ENCODE results near the gene TNS3. TPM values are rescaled to one million over a fixed set of nuclear protein-coding genes. Genes with fewer than 3 reads are reported as not detected.
"Not testable (repeated sequence)": the region's sequence is repeated elsewhere in the genome, so short reads cannot be mapped to it uniquely, and the experiment has no call there.

The TNS3 gene
- total RNA-seq, 1 donor from 2014 or later = 6.1 TPM

DNA sequence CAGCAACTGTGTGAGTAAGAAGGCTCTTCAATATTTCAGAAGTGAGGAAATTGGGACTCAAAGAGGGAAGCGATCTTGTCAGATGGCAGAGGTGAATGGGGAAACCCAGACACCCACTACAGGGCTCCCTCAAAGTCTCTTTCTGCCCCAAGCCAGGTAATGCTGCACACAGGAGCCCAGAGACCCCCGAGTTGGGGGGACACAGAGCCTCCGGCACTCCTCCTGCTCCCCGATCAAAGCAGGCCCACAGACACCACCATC is 139.4 kb downstream of the TNS3 start:
- no peak for FAIRE-seq
- no peak for DNase-seq (ENCODE audit: low spot score in 2 of 2)

DNA sequence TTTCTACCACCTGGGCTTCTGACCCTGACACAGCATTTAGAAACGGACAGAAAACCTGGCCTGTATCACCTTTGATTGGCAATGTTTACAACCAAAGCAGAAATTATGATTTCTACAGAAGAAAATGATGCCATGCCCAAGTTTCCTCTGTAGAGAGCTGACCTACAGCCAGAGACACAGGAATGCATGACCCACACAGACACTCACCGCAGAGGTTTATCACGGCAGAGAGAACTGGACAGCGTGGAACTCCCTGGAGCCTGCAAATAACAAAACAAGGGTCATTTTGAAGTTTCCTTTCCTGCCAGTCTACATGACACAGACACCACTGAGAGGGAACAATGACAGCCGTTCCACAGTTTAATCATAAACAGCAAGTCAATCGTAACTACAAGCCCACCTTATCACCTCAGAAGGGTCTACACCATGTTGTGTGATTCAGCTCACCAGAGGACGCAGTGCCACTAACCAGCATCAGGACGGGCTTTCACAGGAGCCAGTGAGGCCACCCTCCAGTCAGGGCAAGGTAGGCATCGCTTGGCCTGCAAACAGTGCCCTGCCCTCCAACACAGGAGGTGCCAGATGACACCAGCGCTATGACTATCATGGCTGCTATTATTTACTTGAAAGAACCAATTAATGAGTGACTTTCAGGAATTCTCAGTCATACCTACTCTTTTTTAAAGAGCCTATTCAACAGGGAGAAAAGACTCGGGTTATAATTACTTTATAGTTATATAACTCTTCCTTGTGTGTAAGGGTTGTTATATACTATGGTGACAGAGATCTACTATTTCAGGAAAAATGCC is 139.9 kb downstream of the TNS3 start:
- FAIRE-seq = no peak

DNA sequence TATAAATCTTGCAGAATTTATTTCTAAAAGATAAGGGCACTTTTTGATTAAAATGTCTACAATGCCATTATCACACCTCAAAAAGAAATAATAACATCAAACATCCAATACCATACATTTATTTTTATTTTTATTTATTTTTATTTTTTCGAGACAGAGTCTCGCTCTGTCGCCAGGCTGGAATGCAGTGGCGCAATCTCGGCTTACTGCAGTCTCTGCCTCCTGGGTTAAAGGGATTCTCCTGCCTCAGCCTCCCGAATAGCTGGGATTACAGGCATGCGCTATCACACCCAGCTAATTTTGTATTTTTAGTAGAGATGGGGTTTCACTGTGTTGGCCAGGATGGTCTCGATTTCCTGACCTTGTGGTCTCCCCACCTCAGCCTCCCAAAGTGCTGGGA is 140.9 kb downstream of the TNS3 start:
- not testable (repeated sequence) for DNase-seq (ENCODE audit: low spot score in 2 of 2); FAIRE-seq

More for the DNA sequence above, 139.9 kb downstream of the TNS3 start:
- DNase-seq (ENCODE audit: low spot score in 2 of 2) = peak in 1 of 2 donors; percentile 19

DNA sequence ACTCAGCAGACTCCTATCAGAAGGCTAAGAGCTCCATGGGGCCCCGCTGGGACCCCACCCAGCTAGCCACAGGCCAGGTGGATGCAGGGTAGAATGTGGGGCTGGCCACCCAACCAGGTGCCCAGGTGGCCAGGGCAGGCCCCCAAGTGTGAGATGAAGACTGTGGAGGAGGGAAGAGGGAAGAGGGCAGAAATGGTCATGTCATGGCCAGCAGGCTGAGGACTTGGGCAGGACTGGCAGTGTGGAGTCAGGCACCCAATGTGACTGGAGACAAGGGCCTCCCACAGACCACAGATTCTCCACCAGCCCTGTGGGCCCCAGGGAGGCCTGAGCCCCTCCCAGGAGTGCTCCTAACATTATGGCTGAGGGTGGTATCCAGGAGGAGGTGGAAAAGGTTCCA is 141.6 kb downstream of the TNS3 start:
- DNase-seq (ENCODE audit: low spot score in 2 of 2) = no peak
- no peak for FAIRE-seq

GRCh38 chr7:47439181-47439667 is 142.7 kb downstream of the TNS3 start:
- FAIRE-seq = no peak

DNA sequence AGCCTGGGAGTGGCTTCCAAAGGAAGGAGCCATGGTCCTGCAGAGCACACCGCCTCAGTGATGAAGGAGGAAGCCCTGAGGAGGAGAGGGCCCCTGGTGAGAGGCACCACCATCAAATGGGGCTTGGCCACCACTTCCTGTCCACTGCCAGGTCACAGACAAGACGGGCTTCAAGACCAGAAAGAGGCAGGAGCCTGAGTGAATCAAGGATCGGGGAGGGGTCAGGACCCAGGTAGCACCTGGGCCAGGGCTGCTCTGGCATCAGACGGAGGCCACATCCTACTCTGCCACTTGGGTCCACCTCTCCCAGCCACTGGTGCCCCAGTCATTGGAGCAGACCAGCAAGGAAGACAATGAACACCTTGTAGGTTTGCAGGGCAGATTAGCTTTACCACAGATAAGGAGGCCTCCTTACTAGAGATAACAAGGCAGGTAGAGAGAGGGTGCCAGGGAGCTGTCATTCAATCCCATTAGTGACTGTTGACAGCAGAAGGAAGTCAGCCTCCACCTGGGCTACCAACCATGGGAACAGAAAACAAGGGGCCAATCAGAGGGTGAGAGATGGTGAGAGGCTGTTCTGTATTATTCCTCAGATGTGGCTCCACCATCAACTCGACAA is 143.4 kb downstream of the TNS3 start:
- FAIRE-seq (no peak), DNase-seq (ENCODE audit: low spot score in 2 of 2) (no peak)

More at GRCh38 chr7:47439181-47439667, 142.7 kb downstream of the TNS3 start:
- DNase-seq (ENCODE audit: low spot score in 2 of 2) = no peak

GRCh38 chr7:47435889-47436312 is 146.0 kb downstream of the TNS3 start:
- DNase-seq (ENCODE audit: low spot score in 2 of 2) (peak in 1 of 2 donors; percentile 63), FAIRE-seq (no peak)

DNA sequence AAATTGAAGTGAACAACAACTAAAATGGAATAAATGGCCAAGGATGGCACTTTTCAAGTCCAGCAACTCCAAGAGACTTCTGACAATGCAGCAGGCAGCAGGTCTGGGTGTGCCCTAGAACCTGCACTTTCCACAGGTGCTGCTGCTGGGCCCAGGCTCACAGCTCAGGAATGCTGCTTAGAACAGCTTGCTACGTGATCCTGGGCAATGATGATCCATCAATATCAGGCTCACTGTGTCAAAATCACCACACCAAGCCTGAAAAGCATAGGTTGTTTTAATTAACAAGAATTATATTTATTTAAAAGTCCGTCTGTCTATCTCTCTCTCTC is 148.4 kb downstream of the TNS3 start:
- FAIRE-seq (no peak), DNase-seq (ENCODE audit: low spot score in 2 of 2) (no peak)

- FAIRE-seq = no peak
Measured at GRCh38 chr7:47432671-47433563, 149.0 kb downstream of the TNS3 start.

DNA sequence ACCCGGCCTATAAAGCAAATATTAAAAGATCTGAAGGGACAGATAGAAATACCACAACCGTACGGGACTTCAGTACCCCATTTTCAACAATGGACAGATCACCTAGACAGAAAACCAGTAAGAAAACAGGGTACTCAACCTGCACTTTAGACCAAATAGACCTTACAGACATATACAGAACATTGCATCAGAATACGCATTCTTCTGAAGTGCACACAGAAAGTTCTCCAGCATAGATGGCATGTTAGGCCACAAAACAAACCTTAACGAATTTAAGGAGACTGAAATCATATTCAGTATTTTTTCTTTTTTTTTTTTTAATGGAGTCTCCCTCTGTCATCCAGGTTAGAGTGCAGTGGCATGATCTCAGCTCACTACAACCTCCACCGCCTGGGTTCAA is 151.5 kb downstream of the TNS3 start:
- no peak for DNase-seq (ENCODE audit: low spot score in 2 of 2)
- FAIRE-seq = no peak

More at GRCh38 chr7:47432671-47433563, 149.0 kb downstream of the TNS3 start:
- DNase-seq (ENCODE audit: low spot score in 2 of 2) = no peak

DNA sequence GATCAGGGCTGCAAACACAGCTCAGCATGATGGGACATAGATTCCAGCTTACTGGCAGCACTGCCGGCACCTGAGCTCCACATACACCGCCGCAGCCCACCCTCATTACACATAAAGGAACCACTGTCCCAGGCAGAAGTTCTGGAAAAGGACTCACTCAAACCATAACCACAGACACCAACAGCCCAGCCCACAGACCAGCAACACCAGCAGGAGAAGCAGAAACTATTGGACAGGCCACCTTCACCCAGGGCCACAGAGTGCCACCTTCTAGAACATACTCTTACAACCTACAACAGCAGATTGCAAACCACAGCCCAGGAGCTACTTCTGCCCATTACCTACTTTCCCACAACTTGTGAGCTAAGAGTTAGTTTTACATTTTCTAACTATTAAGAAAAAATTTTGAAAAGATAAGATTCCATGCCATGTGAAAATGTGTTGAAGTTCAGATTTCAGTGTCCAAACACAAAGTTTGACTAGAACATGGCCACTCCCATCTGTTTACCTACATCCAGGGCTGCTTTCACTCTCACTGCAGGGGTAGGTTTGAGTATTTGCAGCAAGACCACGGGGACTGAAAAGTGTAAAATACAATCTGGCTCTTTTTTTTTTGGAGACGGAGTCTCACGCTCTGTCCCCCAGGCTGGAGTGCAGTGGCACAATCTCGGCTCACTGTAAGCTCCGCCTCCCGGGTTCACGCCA is 153.0 kb downstream of the TNS3 start:
- no peak for FAIRE-seq
- no peak for DNase-seq (ENCODE audit: low spot score in 2 of 2)

DNA sequence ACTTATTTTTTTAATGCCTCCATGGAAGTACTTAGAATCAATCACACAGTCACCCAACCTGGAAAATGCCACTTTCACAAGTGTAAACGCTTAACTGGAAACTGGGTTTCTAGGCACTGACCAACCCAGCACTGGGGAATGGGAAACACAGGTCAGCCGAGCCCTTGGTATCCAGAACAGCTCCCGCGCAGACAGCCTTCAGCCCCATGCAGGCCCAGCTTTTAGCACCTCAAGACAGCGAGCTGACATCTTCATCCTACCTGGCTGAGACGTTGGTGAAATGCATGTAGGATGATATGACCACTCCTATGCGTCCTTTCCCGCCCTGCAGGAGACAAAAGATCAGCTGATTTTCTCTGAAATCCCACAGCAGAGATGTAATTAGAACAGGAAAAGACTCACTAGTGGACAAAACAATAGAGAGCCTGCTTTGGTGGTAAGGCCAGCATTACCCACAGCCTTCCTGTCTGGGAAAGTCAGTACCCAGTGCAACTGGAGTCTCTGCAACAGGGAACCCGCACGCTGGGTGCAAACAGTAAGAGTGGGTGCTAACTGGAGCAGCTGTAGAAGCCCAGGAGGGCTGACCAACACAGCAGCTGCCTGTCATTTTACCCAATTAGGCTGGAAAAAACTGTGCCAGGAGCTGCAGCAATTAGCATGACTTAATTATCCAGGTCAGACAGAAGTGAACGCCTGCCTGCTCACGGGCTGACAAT is 153.7 kb downstream of the TNS3 start:
- DNase-seq (ENCODE audit: low spot score in 2 of 2) (no peak), FAIRE-seq (no peak)

DNA sequence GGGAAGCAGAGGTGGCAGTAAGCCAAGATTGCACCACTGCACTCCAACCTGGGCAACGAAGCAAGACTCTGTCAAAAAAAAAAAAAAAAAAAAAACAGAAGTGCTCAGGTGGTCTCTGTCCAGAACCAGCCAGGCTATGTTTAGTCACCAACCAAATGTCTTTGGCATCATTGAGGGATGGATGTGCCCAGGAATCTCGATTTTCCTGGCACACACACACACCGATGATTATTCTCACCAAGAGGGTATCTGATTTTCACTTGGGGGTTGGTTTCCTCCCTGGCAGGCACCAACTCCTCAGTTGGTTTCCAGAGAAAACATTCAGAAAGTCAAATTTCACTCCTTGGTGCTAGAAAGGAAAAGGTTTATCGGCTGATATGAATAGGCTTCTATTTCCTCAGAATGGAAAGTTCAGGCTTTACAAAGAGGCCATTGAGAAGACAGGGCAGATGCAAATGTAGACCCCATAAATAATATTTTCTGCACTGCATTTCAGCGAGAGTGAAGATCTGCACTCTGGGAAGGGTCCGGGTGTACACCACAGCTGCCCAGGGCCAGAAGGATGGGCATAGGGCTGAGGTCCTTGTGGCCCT is 154.8 kb downstream of the TNS3 start:
- FAIRE-seq (no peak), DNase-seq (ENCODE audit: low spot score in 2 of 2) (no peak)

- DNase-seq (ENCODE audit: low spot score in 2 of 2) (no peak), FAIRE-seq (no peak)
Measured at GRCh38 chr7:47424523-47424922, 157.4 kb downstream of the TNS3 start.

GRCh38 chr7:47423196-47423595 is 158.7 kb downstream of the TNS3 start:
- FAIRE-seq (no peak), DNase-seq (ENCODE audit: low spot score in 2 of 2) (no peak)

- FAIRE-seq = no peak
- DNase-seq (ENCODE audit: low spot score in 2 of 2) = no peak
Measured at GRCh38 chr7:47422611-47423010, 159.3 kb downstream of the TNS3 start.

DNA sequence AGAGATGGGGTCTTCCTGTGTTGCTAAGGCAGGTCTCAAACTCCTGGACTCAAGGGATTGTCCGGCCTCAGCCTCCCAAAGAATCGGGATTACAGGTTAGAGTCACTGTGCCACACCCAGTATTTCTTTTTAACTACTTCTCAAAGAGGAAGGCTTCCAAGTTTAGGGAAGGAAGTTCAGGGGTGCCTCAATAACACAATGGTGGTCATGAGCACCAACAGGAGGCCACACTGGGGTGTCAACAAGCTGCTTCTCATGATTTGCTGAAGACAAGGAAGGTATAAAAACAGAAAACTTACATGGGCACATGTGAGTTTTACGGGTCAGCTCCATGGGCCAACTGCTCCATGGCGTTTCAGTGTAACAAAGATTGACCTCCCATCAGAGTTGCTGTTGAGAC is 160.5 kb downstream of the TNS3 start:
- no peak for DNase-seq (ENCODE audit: low spot score in 2 of 2)
- no peak for FAIRE-seq

- FAIRE-seq (no peak), DNase-seq (ENCODE audit: low spot score in 2 of 2) (no peak)
Measured at GRCh38 chr7:47420122-47420780, 161.7 kb downstream of the TNS3 start.

- FAIRE-seq = no peak
- DNase-seq (ENCODE audit: low spot score in 2 of 2) = no peak
Measured at GRCh38 chr7:47419471-47419870, 162.4 kb downstream of the TNS3 start.
